Stimulated activated naive CD4-positive, alpha-beta T cell treated with Interleukin-2 at 50 U/mL for 16 hours (primary cell): ENCODE measurements around the gene ADPRM.
"Not testable (repeated sequence)": the region's sequence is repeated elsewhere in the genome, so short reads cannot be mapped to it uniquely, and the experiment has no call there.

Experiments used
- DNase-seq: peaks from one replicate; lab custom pipeline; 2025; lab: John Stamatoyannopoulos, UW

ADPRM gene

DNA sequence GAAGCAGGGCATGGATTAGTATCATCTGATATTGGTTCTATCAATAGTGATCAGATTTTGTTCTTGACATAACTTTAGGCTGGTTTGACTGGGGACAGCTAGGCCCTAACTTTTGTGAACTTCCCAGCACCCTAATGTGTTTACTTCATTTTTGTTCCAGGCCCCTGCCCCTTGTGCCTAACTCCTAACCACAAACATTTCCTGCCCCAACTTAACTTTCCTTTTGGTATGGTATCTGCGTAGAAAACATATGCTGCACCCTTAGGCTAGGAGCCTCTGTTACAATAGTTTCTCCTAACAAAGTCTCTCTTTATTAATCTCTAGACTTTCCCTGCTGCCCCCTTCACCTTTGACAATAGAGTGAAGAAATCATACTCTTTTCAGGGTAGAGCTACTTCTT, 2.5 kb downstream of the ADPRM start:
- DNase-seq, result no peak

DNA sequence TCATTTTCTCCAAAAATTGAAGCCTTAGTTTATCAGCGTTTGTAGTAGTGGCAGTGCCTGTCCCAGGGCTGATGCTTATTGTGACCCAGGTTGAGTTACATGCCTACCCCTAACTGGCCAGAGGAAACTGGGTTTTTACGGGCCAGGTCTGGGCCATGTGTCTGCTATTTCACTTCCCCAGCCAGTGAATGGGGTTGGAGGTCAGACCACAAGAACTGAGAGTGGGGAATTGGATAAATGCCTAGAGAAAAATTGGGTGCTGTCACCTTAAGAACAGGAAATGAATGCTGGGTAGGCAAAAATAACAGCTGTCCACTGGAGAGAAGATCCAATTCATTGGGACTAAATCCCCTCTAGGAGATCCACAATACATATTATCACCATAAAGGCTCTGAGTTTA, 5.2 kb downstream of the ADPRM start:
- DNase-seq, result no peak

- DNase-seq, result no peak
Measured at GRCh38 chr17:10705727-10706126, 8.3 kb downstream of the ADPRM start.

DNA sequence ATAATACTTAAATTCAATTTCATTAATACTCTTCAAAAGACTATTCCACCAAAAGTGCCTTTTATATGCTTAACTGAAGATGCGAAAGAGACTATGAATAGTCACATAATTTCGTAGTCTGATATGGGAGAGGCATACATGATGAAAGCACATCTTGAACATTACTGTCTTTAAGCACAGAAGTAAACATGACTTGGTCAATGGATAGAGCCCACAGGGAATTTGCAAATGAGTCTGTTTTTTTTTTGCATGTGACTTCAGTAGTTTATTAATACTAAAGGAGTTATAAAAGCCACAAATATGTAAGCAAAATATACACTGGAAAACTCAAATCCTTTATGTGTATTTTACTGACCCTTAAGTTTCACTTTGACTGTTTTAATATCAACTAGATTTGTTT, 15.9 kb downstream of the ADPRM start:
- DNase-seq, result no peak

DNA sequence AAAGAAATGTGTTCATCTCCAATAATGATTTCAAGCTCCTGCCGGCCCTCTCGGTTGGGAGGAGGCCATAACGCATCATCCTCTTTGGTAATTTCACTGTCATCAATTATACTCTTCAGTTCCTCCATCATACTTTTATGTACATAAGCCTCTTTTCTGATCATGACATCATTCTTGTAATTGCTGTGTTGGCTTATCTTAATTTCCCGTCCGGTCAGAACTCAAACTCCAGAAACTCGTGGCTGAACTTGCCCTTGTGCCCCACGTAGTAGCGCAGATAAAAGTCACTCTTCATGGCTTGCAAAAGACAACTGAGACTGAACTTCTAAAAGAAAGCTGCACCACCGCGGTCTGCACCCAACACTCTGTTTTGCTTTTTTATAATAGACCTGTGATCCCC, 18.8 kb downstream of the ADPRM start:
- DNase-seq, result no peak

- no peak for DNase-seq
Measured at GRCh38 chr17:10718547-10718946, 21.2 kb downstream of the ADPRM start.

DNA sequence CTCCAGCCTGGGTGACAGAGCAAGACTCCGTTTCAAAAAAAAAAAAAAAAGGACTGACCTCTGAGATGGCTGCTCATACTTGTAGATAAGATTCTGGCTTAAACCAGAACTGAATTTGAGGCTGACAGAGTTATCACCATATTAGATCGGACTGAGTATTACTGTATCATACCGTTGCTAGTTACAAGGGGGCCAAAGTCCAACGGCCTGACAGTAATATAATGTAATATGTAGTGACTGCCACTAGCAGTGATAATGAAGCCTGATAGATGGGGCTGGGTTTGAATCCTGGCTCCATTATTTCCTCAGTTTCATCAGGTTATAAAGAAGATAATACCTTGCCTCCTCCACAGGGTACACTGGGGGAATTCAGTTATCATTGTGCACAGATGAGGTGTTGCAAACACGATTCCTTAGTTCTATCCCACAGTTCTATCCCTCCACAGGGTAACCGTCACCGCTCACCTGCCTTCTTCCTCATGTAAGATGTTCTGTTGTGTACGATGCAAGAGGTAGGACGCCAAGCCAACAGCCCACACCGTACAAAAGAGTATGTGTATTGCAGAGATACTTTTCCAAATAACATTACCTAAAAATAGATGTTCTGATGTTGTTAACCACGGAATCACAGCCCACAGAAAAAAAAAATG, 27.3 kb downstream of the ADPRM start:
- DNase-seq, result no peak

- no peak for DNase-seq
Measured at GRCh38 chr17:10725262-10725661, 27.9 kb downstream of the ADPRM start.

DNA sequence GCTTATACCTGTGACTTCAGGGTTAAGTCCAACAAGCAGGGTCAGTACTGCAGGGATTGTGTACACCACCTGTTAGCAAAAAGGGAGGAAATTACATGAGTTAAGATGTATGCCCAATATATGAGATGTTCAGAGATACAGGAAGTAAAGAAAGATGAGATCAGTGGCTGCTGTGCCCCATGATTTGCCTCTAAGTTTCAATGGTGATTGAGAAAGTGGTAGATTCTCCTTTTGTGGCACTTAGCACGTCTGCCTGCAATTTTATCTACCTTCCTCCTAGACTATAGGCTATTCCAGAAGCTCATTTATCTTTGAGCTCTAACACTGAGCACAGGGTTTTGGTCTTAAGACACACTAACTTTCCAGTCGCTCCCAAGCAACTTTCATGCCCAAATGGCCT, 28.8 kb downstream of the ADPRM start:
- no peak for DNase-seq

DNA sequence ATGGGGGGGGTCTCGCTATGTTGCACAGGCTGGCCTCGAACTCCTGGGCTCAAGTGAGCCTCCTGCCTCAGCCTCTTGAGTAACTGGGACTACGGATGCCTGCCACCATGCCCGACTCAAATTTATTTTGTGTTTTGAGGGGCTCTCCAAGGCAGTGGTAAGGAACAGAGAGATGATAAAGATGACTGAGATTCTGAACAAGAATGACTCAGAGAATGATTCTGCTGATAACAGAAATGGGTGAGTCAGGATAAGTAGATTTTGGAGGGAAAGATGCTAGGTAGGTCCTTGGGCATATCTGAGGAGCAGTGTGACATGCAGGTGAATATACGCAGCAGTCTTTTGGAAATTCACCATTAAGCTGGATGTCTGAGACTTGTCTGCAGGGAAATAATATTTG, 29.8 kb downstream of the ADPRM start:
- no peak for DNase-seq

DNA sequence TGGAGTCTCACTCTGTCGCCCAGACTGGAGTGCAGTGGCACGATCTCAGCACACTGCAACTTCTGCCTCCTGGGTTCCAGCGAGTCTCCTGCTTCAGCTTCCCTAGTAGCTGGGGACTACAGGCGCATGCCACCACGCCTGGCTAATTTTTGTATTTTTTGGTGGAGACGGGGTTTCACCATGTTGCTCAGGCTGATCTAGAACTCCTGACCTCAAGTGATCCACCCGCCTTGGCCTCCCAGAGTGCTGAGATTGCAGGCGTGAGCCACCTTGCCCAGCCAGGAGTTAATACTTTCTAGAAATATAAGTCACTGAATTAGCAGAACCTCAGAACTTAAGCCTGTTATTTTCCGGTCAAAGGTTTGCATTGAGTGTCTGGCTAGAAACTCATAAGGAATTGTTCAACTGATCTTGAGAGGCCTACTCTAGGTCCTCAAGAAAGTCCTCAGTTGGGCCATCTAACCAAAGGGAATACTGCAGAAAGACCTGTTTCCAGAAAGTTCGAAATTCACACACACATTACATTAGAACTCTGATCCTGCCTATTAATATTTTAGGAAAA, 31.0 kb downstream of the ADPRM start:
- no peak for DNase-seq

DNA sequence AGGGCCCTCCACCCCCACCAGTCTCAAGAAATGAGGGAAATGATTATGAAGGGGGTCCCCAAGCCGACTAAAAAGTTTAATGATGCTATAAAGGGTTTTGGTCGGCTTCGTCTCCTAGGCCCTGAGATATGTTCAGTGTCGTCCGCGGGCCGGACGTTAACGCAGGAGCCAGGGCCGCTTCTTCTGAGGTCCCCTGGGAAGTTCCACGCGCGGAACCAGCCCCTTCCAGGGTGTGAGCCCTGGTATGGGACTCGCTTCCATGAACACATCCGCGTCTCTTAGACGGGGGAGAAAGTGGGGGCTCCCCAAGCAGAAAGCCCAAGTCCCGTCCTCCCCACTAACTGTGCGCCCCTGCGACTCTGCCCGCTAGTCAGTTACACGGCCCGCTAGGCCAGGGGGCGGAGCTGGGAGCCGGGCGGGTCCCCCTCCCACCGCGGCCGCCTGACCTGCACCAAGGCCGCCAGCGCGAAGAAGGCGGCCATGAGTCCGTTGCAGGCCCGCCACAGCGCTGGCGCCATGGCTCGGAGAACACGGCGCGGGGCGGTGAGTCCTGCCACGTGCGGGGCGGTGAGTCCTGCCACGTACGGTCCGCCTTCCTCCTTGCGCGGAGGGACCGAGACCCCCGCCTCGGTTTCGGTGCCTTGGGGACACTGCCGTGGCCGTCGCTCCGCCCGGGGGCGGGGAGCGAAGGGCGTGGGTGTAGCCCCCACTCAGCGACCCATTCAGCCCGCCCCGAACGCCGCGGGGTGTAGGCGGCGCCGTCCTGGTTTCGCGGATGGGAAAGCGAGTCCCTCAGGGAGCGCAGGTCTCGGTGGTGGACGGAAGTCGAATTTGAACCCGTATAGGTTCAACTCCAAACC, 32.2 kb downstream of the ADPRM start, which contains the start of gene TMEM220:
Gene TMEM220 (minus strand): TSS at position 690 of the 860 bp plus-strand sequence. CDS start 172 bp downstream, at position 518.
- DNase-seq, result peak; percentile 51

GRCh38 chr17:10730247-10730646, 32.9 kb downstream of the ADPRM start:
- DNase-seq, result peak; percentile 39

- no peak for DNase-seq
Measured at GRCh38 chr17:10731408-10731879, 34.0 kb downstream of the ADPRM start.

- DNase-seq, result not testable (repeated sequence)
Measured at GRCh38 chr17:10732121-10732520, 34.7 kb downstream of the ADPRM start.

DNA sequence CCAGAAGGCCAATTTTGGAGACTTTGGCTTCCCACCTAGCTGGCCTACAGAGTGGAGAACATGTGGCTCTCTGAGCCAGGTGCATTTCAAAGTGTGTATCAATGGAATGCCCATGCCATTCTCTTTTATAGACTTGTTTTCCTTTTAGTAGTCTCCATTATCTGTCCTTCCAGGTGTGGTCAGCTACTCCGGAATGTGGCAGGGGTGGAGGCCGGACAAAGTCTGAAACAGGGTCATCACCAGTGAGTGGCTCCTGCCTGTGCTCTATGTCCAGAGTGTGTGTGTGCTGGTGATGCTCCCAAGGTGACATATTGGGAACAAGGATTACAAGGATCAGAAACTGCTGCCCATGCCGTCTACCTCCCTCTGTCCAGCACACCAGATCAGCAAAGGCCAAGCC, 36.3 kb downstream of the ADPRM start:
- no peak for DNase-seq

DNA sequence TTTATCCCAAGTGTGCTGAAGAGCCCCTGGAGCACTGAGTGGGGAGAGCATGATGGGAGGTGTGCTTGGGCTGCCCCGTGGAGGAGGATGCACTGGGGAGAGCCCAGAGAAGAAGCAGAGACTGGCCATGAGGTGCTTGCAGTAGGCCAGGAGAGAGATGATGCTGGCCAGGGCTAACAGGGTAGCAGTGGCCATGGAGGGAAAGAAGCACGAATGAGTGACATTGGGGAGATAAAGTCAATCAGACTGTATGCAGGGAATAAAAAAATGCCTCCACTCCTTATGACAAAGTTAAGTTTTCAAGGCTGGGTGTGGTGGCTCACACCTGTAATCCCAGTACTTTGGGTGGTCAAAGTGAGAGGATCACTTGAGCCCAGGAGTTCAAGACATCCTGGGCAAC, 37.9 kb downstream of the ADPRM start:
- no peak for DNase-seq

- no peak for DNase-seq
Measured at GRCh38 chr17:10735821-10736220, 38.4 kb downstream of the ADPRM start.

GRCh38 chr17:10737168-10737622, 39.8 kb downstream of the ADPRM start:
- DNase-seq, result no peak

GRCh38 chr17:10737736-10738135, 40.3 kb downstream of the ADPRM start:
- DNase-seq, result no peak

DNA sequence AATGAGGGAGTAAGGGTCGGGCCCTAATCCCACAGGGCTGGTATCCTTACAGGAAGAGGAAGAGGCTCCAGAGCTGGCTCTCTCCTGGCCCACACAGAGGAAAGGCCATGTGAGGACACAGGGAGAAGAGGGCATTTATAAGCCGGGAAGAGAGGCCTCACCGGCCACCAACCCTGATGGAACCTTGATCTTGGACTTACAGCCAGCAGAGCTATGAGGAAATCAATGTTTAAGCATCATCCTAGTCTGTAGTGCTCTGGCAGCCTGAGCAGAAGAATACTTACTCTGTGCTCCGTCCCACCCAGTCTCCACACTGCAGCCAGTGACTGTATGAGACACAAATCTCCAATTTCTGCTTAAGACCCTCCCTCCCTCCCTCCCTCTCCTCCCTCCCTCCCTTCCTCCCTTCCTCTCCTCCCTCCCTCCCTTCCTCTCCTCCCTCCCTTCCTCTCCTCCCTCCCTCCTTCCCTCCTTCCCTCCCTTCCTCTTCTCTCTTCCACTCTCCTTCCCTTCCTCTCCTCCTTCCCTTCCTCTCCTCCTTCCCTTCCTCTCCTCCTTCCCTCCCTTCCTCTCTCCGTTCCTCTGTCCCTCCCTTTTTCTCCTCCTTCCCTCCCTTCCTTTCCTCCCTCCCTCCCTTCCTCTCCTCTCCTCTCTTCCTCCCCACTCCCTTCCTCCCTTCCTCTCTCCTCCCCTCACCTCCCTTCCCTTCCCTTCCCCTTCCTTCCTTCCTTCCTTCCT, 41.3 kb downstream of the ADPRM start:
- DNase-seq, result no peak

DNA sequence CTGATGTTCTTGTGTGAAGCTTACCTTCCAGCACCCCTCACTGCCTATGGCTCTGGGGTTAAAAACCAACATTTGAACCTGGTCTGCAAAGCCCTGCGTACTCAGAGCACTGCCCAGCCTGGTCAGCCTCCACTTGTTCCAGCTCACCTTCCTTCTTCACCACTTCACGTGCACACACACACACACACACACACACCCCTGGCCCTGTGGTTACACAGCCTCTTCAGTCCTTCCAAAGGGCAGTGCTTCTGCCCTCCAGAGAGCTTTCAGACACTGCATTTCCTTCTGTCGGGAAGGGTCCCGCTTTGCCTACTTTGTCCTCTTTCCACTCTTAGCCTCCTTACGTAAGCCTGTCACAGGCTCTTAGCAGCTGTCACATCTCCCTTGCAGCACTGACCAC, 42.0 kb downstream of the ADPRM start:
- DNase-seq, result no peak
